Measurements from ENCODE around the gene IRX1.

Gene IRX1

GRCh38 chr5:3650868-3651267, 55.2 kb downstream of the IRX1 start:
- DNase-seq, result no peak
